ENCODE data around the gene RIBC2. TPM values are rescaled to one million over a fixed set of nuclear protein-coding genes. Genes with fewer than 3 reads are reported as not detected.

Gene RIBC2
- total and polyA plus RNA-seq, 2 of the 4 experiments (the other 2 are of a cell fraction), result 0.29 to 0.36 TPM

DNA sequence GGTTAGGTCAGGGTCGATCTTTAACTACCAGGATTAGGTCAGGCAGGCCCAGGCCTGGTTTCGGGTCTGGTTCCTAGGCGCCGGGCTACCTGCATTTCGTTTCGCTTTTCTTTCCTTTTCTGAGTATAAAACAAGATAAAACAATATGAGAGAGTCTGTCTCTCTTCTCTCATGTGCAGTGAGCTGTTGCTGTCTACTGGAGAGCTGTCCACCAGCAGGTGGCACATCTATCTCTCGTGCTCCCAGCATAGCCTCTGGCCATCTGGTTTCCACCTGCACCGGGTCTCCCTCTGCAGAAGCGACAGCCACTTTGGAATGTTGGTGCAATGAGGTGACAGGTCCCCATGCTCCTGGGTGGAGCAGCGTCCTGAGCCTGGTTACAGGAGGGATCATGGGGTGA lies 27.6 kb downstream of the RIBC2 start:
- peak overlapping the region; percentile 31; the same call in 1 of the 2 replicates for H3K4ac ChIP-seq (ENCODE audit: low read depth, low read length)
- no peak overlapping the region for H2BK5ac ChIP-seq (ENCODE audit: low read depth, low read length, poor library complexity, severe bottlenecking)
- no peaks in the 10 kb centered on the region for H3K79me1 ChIP-seq (ENCODE audit: low read depth in 1 of 2, low read length in 2 of 2)
- no peak overlapping the region for H3K4me3 ChIP-seq (ENCODE audit: insufficient read depth, low read depth, low read length)
- no peak overlapping the region for H3K27ac ChIP-seq (ENCODE audit: insufficient read depth, low read length)
- POLR2A ChIA-PET (ENCODE audit: unreplicated experiment), result no interaction called here
- H3K27me3 ChIP-seq (ENCODE audit: control insufficient read depth, insufficient read depth, low read length), result no peaks in the 10 kb centered on the region
- H4K8ac ChIP-seq (ENCODE audit: low read depth in 2 of 2, low read length in 2 of 2), result no peak overlapping the region
- dilution Hi-C loops (cut with HindIII; ENCODE audit: low sequenced_read_pairs, unreplicated experiment), result no loop called here
- H2BK120ac ChIP-seq (ENCODE audit: low read depth, low read length), result peak overlapping the region; percentile 83
- H2AK9ac ChIP-seq (replicated peaks; ENCODE audit: low read depth, low read length, poor library complexity), result peak overlapping the region; percentile 89
- 0 out of 2 replicates have a peak overlapping the region, but pooled peaks have one; percentile 37 for H3K4me2 ChIP-seq (ENCODE audit: low read depth, low read length)
- no peaks in the 10 kb centered on the region for H3K36me3 ChIP-seq (ENCODE audit: control insufficient read depth, insufficient read depth, low read length)
- CTCF ChIA-PET, result interaction anchor here (1.3 to 2.0 kb wide), 3 partner anchors 58 to 113 kb away, joined by 3 to 8 read pairs (median 8); no protein-coding TSS in a partner anchor
- BruUV-seq (replicated peaks), result no TSS peak
- H3K56ac ChIP-seq (ENCODE audit: extremely low read depth, insufficient read depth, low read length), result no peak overlapping the region
- peak overlapping the region; percentile 79 for H2AFZ ChIP-seq (replicated peaks; ENCODE audit: low read length, poor library complexity)
- peak overlapping the region; percentile 57; the same call in 1 of the 2 replicates for H2BK20ac ChIP-seq (ENCODE audit: low read depth, low read length)
- no peak overlapping the region for H4K5ac ChIP-seq (ENCODE audit: low read depth, low read length)
- TF ChIP-seq MAZ (IDR thresholded peaks at IDR 0.05; ENCODE audit: borderline replicate concordance, low read depth, low read length) (no peak), RAD21 (IDR thresholded peaks at IDR 0.05; ENCODE audit: low read length) (peak; percentile 84), MXI1 (IDR thresholded peaks at IDR 0.05; ENCODE audit: borderline replicate concordance, low read depth, low read length) (peak; percentile 76; the same call in 1 of the 2 replicates), CEBPB (IDR thresholded peaks at IDR 0.05; ENCODE audit: low read depth, low read length) (no peak), SMC3 (IDR thresholded peaks at IDR 0.05; ENCODE audit: low read depth, low read length) (peak; percentile 93)
- TF ChIP-seq, protein P1, sequence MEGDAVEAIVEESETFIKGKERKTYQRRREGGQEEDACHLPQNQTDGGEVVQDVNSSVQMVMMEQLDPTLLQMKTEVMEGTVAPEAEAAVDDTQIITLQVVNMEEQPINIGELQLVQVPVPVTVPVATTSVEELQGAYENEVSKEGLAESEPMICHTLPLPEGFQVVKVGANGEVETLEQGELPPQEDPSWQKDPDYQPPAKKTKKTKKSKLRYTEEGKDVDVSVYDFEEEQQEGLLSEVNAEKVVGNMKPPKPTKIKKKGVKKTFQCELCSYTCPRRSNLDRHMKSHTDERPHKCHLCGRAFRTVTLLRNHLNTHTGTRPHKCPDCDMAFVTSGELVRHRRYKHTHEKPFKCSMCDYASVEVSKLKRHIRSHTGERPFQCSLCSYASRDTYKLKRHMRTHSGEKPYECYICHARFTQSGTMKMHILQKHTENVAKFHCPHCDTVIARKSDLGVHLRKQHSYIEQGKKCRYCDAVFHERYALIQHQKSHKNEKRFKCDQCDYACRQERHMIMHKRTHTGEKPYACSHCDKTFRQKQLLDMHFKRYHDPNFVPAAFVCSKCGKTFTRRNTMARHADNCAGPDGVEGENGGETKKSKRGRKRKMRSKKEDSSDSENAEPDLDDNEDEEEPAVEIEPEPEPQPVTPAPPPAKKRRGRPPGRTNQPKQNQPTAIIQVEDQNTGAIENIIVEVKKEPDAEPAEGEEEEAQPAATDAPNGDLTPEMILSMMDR (conservative IDR thresholded peaks at IDR 0.05; ENCODE audit: low read depth, low read length), result peak; percentile 73
- no peak overlapping the region for H3K9ac ChIP-seq (ENCODE audit: low read depth, low read length)
- 0 out of 2 replicates have a peak overlapping the region, but pooled peaks have one; percentile 66 for H4K91ac ChIP-seq (ENCODE audit: insufficient read depth, low read depth, low read length)
- peaks cover 5% of the 10 kb centered on the region for H3K9me1 ChIP-seq (ENCODE audit: insufficient read depth, low read length)
- WGBS, 2 experiments (ENCODE audit: extremely low coverage in 2 of 2, insufficient read length in 1 of 2), result no CpG with 5 or more reads among the region's 10 CpGs
- peak; percentile 75 for ATAC-seq (ENCODE audit: low read depth)
- no peak overlapping the region; the same call in 2 of the 3 replicates for H2BK15ac ChIP-seq (ENCODE audit: low read depth, low read length)
- H4K20me1 ChIP-seq (ENCODE audit: insufficient read depth, low read length), result no peaks in the 10 kb centered on the region
- peak; percentile 68 for DNase-seq
- intact Hi-C loops (cut with micrococcal nuclease), result loop anchor here (1.0 to 2.0 kb wide), 2 partner anchors 64 to 112 kb away; no protein-coding TSS in a partner anchor
- H3K4me1 ChIP-seq (ENCODE audit: control insufficient read depth, insufficient read depth, low read length), result peaks cover 20% of the 10 kb centered on the region
- no peak overlapping the region for H3K18ac ChIP-seq (ENCODE audit: low read depth, low read length)
- in situ Hi-C loops (cut with MboI; ENCODE audit: low sequenced_read_pairs), result no loop called here
- no peak overlapping the region for H3K14ac ChIP-seq (replicated peaks; ENCODE audit: low read depth, low read length)
- peak overlapping the region; percentile 81; the same call in 1 of the 2 replicates for H2AK5ac ChIP-seq (ENCODE audit: low read depth, low read length)
- no peaks in the 10 kb centered on the region for H3K9me3 ChIP-seq (ENCODE audit: control insufficient read depth, insufficient read depth, low read length)
- no peak overlapping the region for H3K23ac ChIP-seq (ENCODE audit: low read depth, low read length)

Data from IMR-90 (cell line).